ENCODE measurements around the gene SPOCK1. TPM values are rescaled to one million over a fixed set of nuclear protein-coding genes. Genes with fewer than 3 reads are reported as not detected.

The SPOCK1 gene
- total RNA-seq, 1 donor, result 54.8 TPM

DNA sequence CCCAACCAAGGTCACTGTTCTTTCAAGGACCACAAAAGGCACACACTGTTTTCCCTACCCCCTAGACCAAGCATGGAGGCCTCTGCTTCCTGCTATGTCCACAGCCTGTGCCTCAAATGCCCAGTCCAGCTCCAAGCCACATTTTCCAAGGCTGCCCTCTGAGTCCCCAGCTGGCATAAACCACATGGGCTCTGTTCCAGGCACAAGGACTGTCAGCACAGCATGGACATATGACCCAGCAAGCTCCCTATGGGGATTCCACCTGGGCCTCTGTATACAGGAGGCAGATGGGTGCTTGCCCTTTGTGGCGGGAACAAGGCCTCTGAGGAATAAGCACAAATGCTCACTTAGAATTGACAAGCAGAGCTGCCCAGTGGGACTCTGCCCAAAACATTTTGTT is 115.2 kb downstream of the SPOCK1 start:
- H3K4me3 ChIP-seq (ENCODE audit: low read depth, low read length), result no peak overlapping the region
- TF ChIP-seq, protein P1, sequence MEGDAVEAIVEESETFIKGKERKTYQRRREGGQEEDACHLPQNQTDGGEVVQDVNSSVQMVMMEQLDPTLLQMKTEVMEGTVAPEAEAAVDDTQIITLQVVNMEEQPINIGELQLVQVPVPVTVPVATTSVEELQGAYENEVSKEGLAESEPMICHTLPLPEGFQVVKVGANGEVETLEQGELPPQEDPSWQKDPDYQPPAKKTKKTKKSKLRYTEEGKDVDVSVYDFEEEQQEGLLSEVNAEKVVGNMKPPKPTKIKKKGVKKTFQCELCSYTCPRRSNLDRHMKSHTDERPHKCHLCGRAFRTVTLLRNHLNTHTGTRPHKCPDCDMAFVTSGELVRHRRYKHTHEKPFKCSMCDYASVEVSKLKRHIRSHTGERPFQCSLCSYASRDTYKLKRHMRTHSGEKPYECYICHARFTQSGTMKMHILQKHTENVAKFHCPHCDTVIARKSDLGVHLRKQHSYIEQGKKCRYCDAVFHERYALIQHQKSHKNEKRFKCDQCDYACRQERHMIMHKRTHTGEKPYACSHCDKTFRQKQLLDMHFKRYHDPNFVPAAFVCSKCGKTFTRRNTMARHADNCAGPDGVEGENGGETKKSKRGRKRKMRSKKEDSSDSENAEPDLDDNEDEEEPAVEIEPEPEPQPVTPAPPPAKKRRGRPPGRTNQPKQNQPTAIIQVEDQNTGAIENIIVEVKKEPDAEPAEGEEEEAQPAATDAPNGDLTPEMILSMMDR (IDR thresholded peaks at IDR 0.05; ENCODE audit: insufficient read depth, low read depth, low read length), result no peak
- no peak for DNase-seq (ENCODE audit: low read depth)

DNA sequence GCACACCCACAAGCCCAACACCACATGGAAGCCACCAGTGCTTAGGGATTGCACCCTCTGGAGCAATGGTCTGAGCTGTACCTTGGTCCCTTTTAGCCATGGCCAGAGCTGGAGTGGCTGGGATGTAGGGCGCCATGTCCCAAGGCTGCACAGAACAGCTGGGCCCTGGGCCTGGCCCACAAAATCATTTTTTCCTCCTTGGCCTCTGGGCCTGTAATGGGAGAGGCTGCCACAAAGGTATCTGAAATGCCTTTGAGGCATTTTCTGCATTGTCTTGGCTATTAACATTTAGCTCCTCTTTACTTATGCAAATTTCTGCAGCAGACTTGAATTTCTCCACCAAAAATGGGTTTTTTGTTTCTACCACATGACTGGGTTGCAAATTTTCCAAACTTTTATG is 117.6 kb downstream of the SPOCK1 start:
- TF ChIP-seq, protein P1 (IDR thresholded peaks at IDR 0.05; ENCODE audit: insufficient read depth, low read depth, low read length), result no peak
- H3K4me3 ChIP-seq (ENCODE audit: low read depth, low read length), result no peak overlapping the region
- no peak for DNase-seq (ENCODE audit: low read depth)

DNA sequence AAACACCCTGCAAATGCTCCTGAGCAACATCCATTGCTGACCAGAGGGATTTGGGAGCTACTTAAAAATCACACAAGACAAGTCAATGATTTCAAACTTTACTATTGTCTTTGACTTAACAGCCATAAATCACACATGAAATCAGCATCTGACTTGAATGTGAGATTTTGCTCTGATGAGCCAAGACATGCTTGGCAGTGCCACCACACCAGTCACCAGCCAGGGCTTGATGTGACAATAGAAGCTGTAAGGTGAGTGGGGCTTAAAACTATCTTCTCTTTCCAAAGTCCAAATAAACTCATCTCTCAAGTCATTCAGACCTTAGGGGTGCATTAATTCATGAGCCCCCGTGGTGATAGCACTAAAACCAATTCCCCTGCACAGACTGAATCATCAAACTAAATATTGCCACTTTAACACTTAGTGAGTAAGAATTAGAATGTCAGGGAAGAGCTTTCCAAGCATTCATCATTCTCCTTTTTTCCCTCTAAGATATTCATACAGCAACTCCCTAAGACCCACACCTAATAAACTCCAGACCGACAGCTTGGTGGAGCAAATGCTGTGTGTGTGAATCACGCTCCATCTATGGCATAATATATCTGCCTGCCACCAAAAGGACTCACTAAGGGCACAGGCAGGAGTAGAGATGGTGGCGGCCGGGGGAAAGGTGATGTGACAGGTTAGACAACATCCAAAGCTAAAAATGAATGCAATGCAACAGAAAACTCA is 119.4 kb downstream of the SPOCK1 start:
- DNase-seq (ENCODE audit: low read depth), result no peak
- no peak overlapping the region for H3K4me3 ChIP-seq (ENCODE audit: low read depth, low read length)
- TF ChIP-seq, protein P1 (IDR thresholded peaks at IDR 0.05; ENCODE audit: insufficient read depth, low read depth, low read length), result no peak

DNA sequence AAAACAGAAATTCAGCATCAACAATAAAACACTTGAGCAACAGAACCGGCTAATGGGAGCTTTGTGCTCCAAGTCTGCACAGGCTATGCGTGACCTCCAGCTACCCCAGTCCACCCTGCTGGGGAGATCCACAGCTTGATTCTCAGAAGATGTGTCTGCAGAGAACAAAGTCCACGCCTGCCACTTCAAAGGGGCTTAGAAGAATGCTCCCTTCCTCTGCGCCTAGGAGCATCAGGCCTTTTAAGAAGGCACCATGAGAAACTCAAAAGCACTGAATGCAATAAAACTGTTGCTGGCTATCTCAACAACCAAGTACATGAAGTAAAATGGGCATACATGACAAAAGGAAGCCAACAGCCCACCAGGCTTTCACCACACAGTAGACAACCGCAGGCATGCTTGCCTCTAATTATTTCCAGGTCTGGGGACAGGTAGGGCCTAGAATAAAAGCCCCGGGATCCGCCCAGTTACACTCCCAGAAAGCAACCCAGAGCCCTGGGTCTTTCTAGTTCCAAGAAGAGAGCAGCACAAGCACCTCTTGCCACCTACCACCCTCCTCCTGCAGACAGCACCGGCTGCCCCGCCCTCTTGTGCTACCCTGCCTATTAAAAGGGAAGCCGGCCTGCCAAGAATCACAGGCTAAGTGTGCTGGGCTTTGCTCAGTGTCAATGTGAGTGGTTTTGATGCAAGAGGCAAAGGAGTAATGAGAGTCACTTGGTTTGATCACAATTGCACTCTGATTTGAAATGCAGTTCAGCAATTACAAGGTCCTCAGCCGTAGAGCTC is 123.2 kb downstream of the SPOCK1 start:
- TF ChIP-seq, protein P1 (IDR thresholded peaks at IDR 0.05; ENCODE audit: insufficient read depth, low read depth, low read length), result no peak
- no peak for DNase-seq (ENCODE audit: low read depth)
- no peak overlapping the region for H3K4me3 ChIP-seq (ENCODE audit: low read depth, low read length)

DNA sequence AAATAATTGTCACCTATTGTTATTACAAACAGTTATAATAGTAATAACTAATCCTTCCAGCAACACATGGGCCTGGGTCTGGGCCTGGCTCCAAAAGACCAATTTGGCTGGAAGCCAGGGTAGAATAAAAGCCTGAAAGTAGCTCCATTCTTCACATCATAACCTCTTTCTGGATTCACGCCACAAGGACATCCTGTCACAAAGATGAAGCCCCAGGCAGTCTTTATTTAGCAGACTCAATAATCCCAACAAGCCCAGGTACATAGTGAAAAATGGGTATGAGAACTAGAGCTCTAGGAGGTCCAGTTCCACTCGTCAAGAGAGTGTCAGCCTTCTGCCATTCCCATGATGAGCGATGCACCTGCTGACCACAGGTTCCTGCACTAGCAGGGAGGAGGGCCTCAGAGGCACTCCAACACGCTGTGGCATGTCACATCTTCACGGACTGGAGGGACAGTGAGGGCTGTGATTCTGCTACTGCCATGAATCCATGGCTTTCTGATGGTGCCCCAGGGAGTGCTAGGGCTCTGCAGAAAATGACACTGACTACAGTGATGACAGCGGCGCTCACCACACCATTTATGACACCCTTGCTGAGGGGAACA is 124.9 kb downstream of the SPOCK1 start:
- no peak overlapping the region for H3K4me3 ChIP-seq (ENCODE audit: low read depth, low read length)
- no peak for DNase-seq (ENCODE audit: low read depth)
- TF ChIP-seq, protein P1 (IDR thresholded peaks at IDR 0.05; ENCODE audit: insufficient read depth, low read depth, low read length), result no peak

DNA sequence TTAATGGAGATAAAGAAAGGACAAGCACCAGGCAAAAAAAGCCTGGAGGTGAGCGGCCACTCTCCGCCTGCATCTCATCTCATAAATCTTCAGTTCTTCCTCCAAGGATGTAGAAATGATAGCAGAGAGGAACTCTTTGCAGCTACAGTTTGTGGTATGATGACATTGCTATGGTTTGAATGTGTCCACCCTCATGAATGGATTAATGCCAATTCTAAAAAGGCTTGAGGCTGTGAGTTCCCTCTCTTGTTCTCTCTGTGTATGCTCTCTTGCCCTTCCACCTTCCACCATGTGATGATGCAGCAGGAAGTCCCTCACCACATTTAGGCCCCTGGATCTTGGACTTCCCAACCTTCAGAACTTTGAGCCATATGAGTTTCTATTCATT is 126.4 kb downstream of the SPOCK1 start:
- TF ChIP-seq, protein P1 (IDR thresholded peaks at IDR 0.05; ENCODE audit: insufficient read depth, low read depth, low read length), result no peak

More for the DNA sequence above, 126.4 kb downstream of the SPOCK1 start:
- DNase-seq (ENCODE audit: low read depth), result no peak
- no peak overlapping the region for H3K4me3 ChIP-seq (ENCODE audit: low read depth, low read length)

Measured in fibroblast of villous mesenchyme (primary cell).